ENCODE measurements around the gene FOXO3.

FOXO3 gene

GRCh38 chr6:108591040-108591816 lies 30.5 kb downstream of the FOXO3 start:
- TF ChIP-seq GATA3 (IDR thresholded peaks at IDR 0.05; ENCODE audit: low read depth, low read length) (no peak), GATA2 (IDR thresholded peaks at IDR 0.05; ENCODE audit: low read depth, low read length) (no peak)

DNA sequence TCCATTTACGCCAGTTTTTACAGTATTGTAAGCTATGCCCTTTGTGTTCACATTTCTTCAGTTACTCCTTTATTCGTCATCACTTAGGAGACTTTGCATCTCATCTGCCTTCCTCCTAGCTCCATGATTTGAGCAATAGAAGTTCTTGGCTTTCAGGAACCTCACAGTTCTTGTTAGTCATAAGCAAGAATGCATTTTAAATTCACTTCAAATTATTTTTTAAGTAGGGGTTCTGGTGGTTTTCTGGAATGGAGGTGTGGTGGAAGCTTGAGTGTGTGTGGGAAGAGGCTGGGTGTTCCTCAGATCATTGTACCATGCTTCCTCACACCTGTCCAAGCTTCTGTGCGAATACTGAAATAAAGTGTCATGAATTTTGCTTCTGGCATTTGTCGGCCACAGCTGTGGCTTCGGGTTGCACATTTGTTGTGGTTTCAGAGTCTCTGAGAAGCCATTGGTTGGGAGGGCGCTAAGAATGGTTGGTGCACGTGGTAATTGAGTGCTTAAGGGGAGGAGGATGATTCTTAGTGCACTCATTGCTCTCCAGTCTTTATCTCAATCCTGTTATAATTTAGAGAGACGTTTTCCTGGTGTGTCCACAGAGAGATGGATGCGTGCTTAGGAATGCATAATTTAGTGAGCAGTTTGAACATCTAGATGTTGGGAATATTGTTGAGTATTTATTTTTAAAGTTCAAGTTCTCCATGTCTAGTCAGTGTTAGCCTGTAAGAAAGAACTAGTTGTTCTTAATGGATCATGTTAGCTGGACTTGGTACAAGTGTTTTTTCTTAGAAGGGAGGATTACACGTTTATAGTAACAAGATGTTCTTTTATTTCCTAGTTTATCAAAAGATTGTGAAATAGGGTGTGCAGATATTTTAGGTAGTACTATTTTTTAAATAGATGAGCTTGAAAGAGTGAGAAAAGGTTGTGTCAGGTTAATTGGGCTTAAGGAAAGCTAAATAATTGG lies 31.9 kb downstream of the FOXO3 start:
- TF ChIP-seq GATA2 (IDR thresholded peaks at IDR 0.05; ENCODE audit: low read depth, low read length) (no peak), GATA3 (IDR thresholded peaks at IDR 0.05; ENCODE audit: low read depth, low read length) (no peak)

GRCh38 chr6:108594151-108594550 lies 33.4 kb downstream of the FOXO3 start:
- no peak for TF ChIP-seq GATA3 (IDR thresholded peaks at IDR 0.05; ENCODE audit: low read depth, low read length)

DNA sequence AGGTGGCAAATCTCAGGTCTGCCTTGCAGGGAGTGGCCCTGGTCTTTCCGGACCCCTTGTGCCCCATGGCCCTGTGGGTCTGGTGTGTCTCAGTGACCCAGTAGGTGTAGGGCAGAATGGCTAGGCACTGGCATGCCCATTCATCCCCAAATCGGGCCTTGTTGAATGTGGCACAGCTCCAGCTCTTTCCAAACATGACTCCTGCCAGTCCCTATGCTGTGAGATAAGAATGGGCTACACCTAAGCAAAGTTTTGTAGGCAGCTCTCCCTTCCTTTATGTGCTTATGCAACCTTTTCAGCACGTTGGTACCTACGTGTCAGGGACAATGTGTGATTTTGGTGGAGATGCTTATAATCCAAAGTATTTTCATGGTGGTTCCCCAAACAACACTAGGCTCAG lies 33.9 kb downstream of the FOXO3 start:
- TF ChIP-seq GATA3 (IDR thresholded peaks at IDR 0.05; ENCODE audit: low read depth, low read length) = no peak
- TF ChIP-seq GATA2 (IDR thresholded peaks at IDR 0.05; ENCODE audit: low read depth, low read length) = no peak

GRCh38 chr6:108596956-108597355 lies 36.2 kb downstream of the FOXO3 start:
- TF ChIP-seq GATA3 (IDR thresholded peaks at IDR 0.05; ENCODE audit: low read depth, low read length) (no peak), GATA2 (IDR thresholded peaks at IDR 0.05; ENCODE audit: low read depth, low read length) (no peak)

- no peak for TF ChIP-seq GATA3 (IDR thresholded peaks at IDR 0.05; ENCODE audit: low read depth, low read length)
- no peak for TF ChIP-seq GATA2 (IDR thresholded peaks at IDR 0.05; ENCODE audit: low read depth, low read length)
Observed at GRCh38 chr6:108597572-108598304, 37.0 kb downstream of the FOXO3 start.

GRCh38 chr6:108598305-108598863 lies 37.7 kb downstream of the FOXO3 start:
- TF ChIP-seq GATA3 (IDR thresholded peaks at IDR 0.05; ENCODE audit: low read depth, low read length) = no peak

DNA sequence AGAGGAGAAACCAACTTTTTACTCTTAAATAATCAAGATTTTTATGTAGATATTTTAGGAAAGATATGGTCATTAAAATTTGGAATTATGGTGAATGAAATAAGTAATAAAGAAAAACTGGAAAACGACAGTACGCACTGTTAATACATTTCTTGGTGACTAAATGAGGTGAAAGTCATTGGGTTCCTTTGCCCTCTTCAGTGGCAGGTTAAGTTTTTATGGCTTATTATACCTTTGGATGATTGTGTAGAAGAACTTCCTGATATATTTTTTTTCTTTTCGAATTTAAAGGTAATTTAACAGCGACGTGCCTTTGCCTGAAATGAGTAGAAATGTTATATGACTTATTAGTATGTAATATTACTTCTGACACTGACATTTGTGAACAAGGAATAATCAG lies 43.4 kb downstream of the FOXO3 start:
- TF ChIP-seq GATA3 (IDR thresholded peaks at IDR 0.05; ENCODE audit: low read depth, low read length) (no peak), GATA2 (IDR thresholded peaks at IDR 0.05; ENCODE audit: low read depth, low read length) (no peak)

- no peak for TF ChIP-seq GATA2 (IDR thresholded peaks at IDR 0.05; ENCODE audit: low read depth, low read length)
- TF ChIP-seq GATA3 (IDR thresholded peaks at IDR 0.05; ENCODE audit: low read depth, low read length) = no peak
Observed at GRCh38 chr6:108606250-108606690, 45.6 kb downstream of the FOXO3 start.

DNA sequence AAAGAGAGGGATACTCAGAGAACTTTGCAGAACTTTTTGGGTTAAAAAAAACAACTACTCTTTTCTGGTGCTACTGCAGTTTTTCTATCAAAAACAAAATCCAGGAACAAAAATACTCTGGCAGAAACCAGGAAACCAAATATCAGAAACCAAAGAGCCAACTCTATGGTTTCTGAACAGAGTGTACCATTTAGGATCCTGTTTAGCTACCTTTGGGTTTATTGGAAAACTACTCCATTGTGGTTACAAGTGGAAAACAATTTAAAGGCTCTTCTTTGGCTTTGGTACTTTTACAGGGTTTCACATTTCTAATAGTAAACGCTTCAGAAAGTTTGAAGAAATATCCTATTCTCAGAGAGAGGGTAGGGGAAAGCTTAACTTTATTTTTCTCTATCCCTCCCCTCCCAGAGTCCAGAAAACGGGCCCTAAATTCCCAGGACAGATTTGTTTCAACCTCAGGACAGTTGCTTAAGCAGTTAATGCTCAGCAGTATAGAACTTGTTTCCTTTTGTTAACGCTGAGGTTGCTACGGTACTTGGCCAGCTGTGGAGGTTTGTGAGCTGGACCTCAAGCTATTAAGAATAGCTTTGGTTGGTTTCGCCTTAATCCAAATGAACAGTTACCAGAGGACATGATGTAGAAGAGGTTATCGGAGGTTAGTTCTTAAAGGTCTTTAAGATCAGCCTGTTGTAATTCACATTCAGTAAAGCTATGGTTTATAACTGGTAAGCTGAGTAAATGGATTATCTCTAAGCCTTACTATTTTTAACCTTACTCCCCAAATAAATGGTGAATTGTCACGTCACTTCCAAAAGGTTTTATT lies 47.9 kb downstream of the FOXO3 start:
- TF ChIP-seq GATA3 (IDR thresholded peaks at IDR 0.05; ENCODE audit: low read depth, low read length) (no peak), GATA2 (IDR thresholded peaks at IDR 0.05; ENCODE audit: low read depth, low read length) (no peak)

DNA sequence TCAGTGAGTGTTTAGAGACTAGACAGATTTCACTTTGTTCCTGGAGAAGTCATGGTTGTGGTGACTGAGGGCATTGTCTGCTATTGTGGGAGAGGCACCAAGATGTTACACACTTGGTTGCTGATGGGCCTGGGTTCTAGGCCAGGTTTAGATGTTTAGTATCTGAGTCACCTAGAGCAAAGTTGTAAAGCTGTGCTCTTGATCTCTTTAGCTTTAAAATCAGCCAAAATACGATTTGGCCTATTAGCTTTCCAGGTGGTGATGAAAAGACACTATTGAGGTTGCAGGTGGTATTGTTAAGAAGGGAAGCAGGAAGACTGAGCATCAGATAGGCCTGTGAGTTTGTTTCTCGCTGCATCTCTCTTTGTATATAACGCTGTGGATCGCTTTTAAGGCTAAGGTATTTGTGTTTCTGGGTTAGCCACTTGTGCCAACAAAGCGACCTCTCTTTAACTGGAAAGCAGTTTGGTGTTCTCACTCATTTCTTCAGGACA lies 48.6 kb downstream of the FOXO3 start:
- TF ChIP-seq GATA3 (IDR thresholded peaks at IDR 0.05; ENCODE audit: low read depth, low read length) = no peak

DNA sequence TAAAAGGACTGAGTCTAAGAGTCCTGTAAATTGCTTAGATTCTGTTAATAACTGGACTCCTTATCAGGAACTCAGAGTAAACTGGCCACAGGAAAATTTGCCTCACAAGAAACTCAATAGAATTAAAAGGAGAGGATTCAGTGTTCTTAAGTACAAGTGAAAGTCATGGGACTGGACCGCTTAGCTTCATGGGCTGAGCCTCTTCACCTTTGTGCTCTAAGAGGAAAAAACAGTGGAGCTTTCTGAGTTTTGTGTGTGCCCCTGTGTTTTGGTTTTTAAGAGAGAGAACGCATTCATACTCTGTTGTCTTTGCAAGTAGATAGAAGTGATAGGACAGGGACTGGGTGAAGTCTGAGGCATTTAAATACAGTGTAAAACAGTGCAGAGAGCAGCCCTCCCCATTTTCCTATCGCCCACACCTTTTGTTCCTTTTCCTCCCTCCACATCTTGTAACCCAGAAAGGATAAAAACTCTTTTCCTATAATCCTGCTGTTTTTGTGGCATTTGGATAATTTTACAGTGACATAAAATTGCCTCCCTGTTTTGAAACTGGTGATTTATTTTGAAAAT lies 49.6 kb downstream of the FOXO3 start:
- no peak for TF ChIP-seq GATA2 (IDR thresholded peaks at IDR 0.05; ENCODE audit: low read depth, low read length)
- TF ChIP-seq GATA3 (IDR thresholded peaks at IDR 0.05; ENCODE audit: low read depth, low read length) = no peak

All from SH-SY5Y (cell line).